Upper lobe of left lung (tissue), 6 donors: ENCODE data around the gene ATF6B. TPM values are rescaled to one million over a fixed set of nuclear protein-coding genes. Genes with fewer than 3 reads are reported as not detected.
A peak's percentile ranks its signal among the peaks of the same experiment; 100 is the strongest.

Experiments
- ATAC-seq, 2 donors: fragments of 200-7000 bp; cut with Tn5 transposase; one replicate each; pipeline ENCODE4 v1.9.1; 2022; ENCODE audit warnings: mild to moderate bottlenecking in 2 of 2, moderate library complexity in 2 of 2; ENCODE audit not compliant: low FRiP score in 2 of 2
- DNase-seq, 2 donors: peaks; one replicate each; pipeline ENCODE4 v3.0.0-alpha.2; 2019 to 2020
- H3K27ac ChIP-seq, 4 donors: fragments of 200-600 bp; sonication (generic); one replicate each; pipeline ENCODE4 v1.5.1; 2016 to 2019
- H3K27me3 ChIP-seq, 4 donors: fragments of 200-600 bp; sonication (generic); one replicate each; pipeline ENCODE4 v1.5.1; 2017 to 2019
- H3K36me3 ChIP-seq, 4 donors: fragments of 200-600 bp; sonication (generic); one replicate each; pipeline ENCODE4 v1.5.1; 2016 to 2019
- H3K4me1 ChIP-seq, 4 donors: fragments of 200-600 bp; sonication (generic); one replicate each; pipeline ENCODE4 v1.5.1; 2018 to 2019
- H3K4me3 ChIP-seq, 4 donors: fragments of 200-600 bp; sonication (generic); one replicate each; pipeline ENCODE4 v1.5.1; 2017 to 2019; ENCODE audit warnings: mild to moderate bottlenecking in 2 of 4, moderate library complexity in 1 of 4
- H3K9me3 ChIP-seq, 4 donors: fragments of 200-600 bp; sonication (generic); one replicate each; pipeline ENCODE4 v1.5.1; 2018 to 2019
- CTCF ChIP-seq, 6 experiments: fragments of 450-650 bp in 4 of 6; fragments of 200-600 bp in 2 of 6; sonication (generic) in 2 of 6; IDR thresholded peaks; one replicate each; pipeline ENCODE4 v1.5.1; 2016 to 2019; ENCODE audit warnings: antibody characterized with exemption in 6 of 6
- EP300 ChIP-seq, 4 donors: sonication (generic); formaldehyde crosslinking; IDR thresholded peaks; one replicate each; pipeline ENCODE4 v1.5.1; 2017; ENCODE audit warnings: antibody characterized with exemption in 4 of 4, control low read depth in 2 of 4
- POLR2A ChIP-seq, 4 donors: fragments of 450-650 bp; IDR thresholded peaks; one replicate each; pipeline ENCODE4 v1.5.1; 2016 to 2017; ENCODE audit warnings: antibody characterized with exemption in 4 of 4, mild to moderate bottlenecking in 2 of 4
- POLR2AphosphoS5 ChIP-seq, 2 donors: sonication (generic); formaldehyde crosslinking; IDR thresholded peaks; one replicate each; pipeline ENCODE4 v1.5.1; 2017; ENCODE audit warnings: antibody characterized with exemption in 2 of 2
- WGBS, 2 donors: methylation state at CpG; one replicate each; pipeline ENCODE4 v1.1.5; 2017 to 2018; 5-methylcytosine and 5-hydroxymethylcytosine counted together
- total RNA-seq, 6 donors: library from RNA; depleted of rRNA in 4 of 6; stranded (reverse); fragments of >200 nt in 4 of 6; gene quantifications; one replicate each; pipeline versions ENCODE4 v1.1.0 to v1.2.1, GENCODE V29; 2016 to 2021
- donor health status: DM: no; HTN: no; CAD: no; lungs with moderate emphysema.
- donor health status: DM: no; HTN: yes; CAD: no; lungs with severe emphysema.

Gene ATF6B
- total RNA-seq, 6 donors from 2014 or later = 35.3 to 230 (median 95.8) TPM

- H3K36me3 ChIP-seq = no peaks in the 10 kb centered on the region
- 83 to 89% methylated on average over 4 of the region's 4 CpGs for WGBS, 2 donors
- H3K27me3 ChIP-seq = no peaks in the 10 kb centered on the region
- TF ChIP-seq POLR2AphosphoS5 (IDR thresholded peaks at IDR 0.05) (no peak), POLR2A (IDR thresholded peaks at IDR 0.05) (no peak), EP300 (IDR thresholded peaks at IDR 0.05) (no peak), CTCF (IDR thresholded peaks at IDR 0.05) (no peak)
- DNase-seq (no peak), ATAC-seq (no peak)
- no peaks in the 10 kb centered on the region for H3K9me3 ChIP-seq
- H3K27ac ChIP-seq = no peak overlapping the region
- H3K4me1 ChIP-seq = peaks cover 9 to 17% (median 12%) of the 10 kb centered on the region in 4 donors
- no peak overlapping the region for H3K4me3 ChIP-seq
Measured at GRCh38 chr6:32133786-32134185, 5.7 kb upstream of the ATF6B start.

DNA sequence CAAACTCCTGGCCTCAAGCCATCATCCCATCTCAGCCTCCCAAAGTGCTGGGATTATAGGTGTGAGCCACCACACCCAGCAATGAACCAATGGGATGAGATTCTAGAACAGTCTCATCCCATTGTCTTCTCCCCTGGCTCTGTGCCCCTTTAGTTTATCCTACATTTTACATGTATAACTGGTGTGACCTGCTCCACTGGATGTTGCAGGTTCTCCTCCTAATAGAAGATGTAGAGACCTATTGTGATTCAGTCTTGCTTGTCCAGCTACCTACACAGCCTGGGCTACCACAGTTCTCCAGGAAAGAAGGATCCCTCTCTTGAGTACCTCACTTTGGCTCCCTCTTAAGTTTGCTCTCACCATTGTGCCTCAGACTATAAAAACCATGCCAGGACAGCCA is 4.1 kb upstream of the ATF6B start:
- TF ChIP-seq POLR2A (IDR thresholded peaks at IDR 0.05) = no peak
- no peak for TF ChIP-seq POLR2AphosphoS5 (IDR thresholded peaks at IDR 0.05)
- TF ChIP-seq CTCF (IDR thresholded peaks at IDR 0.05) = no peak
- TF ChIP-seq EP300 (IDR thresholded peaks at IDR 0.05) = no peak
- no peaks in the 10 kb centered on the region for H3K36me3 ChIP-seq
- H3K27ac ChIP-seq = no peak overlapping the region
- H3K27me3 ChIP-seq = no peaks in the 10 kb centered on the region
- no peak overlapping the region for H3K4me3 ChIP-seq
- peaks cover 18 to 28% (median 21%) of the 10 kb centered on the region in 4 donors for H3K4me1 ChIP-seq
- ATAC-seq (no peak), DNase-seq (no peak)
- no peaks in the 10 kb centered on the region for H3K9me3 ChIP-seq

DNA sequence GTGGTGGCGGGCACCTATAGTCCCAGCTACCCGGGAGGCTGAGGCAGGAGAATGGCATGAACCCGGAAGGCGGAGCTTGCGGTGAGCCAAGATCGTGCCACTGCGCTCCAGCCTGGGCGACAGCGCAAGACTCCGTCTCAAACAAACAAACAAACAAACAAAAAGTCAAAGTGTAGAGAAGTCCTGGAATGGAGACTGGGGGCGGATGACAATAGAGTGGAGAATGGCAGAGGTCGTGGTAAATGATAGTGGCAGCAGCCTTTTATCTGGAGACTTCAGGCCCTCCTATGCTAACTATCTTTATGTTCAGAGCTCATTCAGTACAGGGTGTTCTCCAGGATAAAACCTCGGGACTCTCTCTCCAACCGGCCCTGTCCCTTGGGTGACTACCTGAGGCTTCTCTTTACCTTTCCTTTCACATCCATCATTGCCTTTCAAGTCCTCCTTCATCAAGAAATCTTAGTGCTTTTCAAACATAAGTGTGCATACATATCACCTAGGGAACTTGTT is 3.4 kb upstream of the ATF6B start:
- Histone ChIP-seq H3K9me3 (no peaks in the 10 kb centered on the region), H3K4me3 (no peak overlapping the region), H3K27me3 (no peaks in the 10 kb centered on the region), H3K4me1 (peaks cover 25 to 34% (median 26%) of the 10 kb centered on the region in 4 donors), H3K36me3 (peaks cover 0 to 6% (median under 1%) of the 10 kb centered on the region in 4 donors), H3K27ac (no peak overlapping the region)
- ATAC-seq = no peak
- TF ChIP-seq POLR2AphosphoS5 (IDR thresholded peaks at IDR 0.05) (no peak), POLR2A (IDR thresholded peaks at IDR 0.05) (no peak), EP300 (IDR thresholded peaks at IDR 0.05) (no peak), CTCF (IDR thresholded peaks at IDR 0.05) (no peak)
- DNase-seq = no peak
- 88 to 89% methylated on average over 14 of the region's 14 CpGs for WGBS, 2 donors

GRCh38 chr6:32129297-32130088 is 1.4 kb upstream of the ATF6B start:
- ATAC-seq = peak; percentile 57 to 65
- Histone ChIP-seq H3K27me3 (no peaks in the 10 kb centered on the region), H3K4me3 (peak overlapping the region; percentile 23 to 73 (median 64)), H3K27ac (peak overlapping the region; percentile 81 to 94 (median 86)), H3K36me3 (peaks cover 10 to 26% (median 20%) of the 10 kb centered on the region in 4 donors), H3K9me3 (no peaks in the 10 kb centered on the region), H3K4me1 (peaks cover 26 to 42% (median 28%) of the 10 kb centered on the region in 4 donors)
- 24 to 35% methylated on average over 19 to 22 of the region's 22 CpGs for WGBS, 2 donors
- no peak for TF ChIP-seq EP300 (IDR thresholded peaks at IDR 0.05)
- no peak for TF ChIP-seq POLR2A (IDR thresholded peaks at IDR 0.05)
- no peak for TF ChIP-seq CTCF (IDR thresholded peaks at IDR 0.05)
- no peak for TF ChIP-seq POLR2AphosphoS5 (IDR thresholded peaks at IDR 0.05)
- no peak for DNase-seq
